D721Med (cell line): ENCODE measurements around the gene ZMPSTE24.

Experiments used
- DNase-seq: peaks from one replicate; pipeline ENCODE4 v3.0.0; 2011; ENCODE audit warnings: low spot score; ENCODE audit not compliant: insufficient read length
- FAIRE-seq: peaks from 2 replicates; lab custom pipeline; 2011; peaks lifted over from hg19 to GRCh38; lab: Jason Lieb, UNC
- TF ChIP-seq, protein P1 (sequence below): IDR thresholded peaks from 2 replicates; pipeline ENCODE4 v1.5.1; 2012; ENCODE audit warnings: mild to moderate bottlenecking, control low read depth; ENCODE audit not compliant: insufficient read depth; ENCODE audit errors: missing control alignments

ZMPSTE24 gene

DNA sequence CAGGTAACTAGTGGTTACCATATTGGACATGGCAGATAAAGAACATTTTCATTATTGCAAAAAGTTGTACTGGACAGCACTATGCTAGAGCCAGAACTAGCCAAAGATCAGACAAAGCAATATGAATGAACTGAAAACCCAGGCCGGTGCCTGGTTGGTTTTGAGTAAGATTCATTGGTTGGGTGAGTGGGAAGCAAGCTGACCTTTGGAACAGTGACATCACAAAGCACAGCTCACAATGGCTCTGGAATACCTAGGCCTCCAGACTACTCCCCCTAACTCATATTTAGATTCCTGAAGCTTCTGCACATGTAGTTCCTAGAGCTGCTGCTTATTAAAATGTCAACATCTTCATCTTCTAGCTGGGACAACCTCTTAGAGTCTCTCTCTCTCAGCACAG is 10.4 kb upstream of the ZMPSTE24 start, which contains the start of gene TMCO2:
Gene TMCO2, plus strand, starts transcription at position 283 of the 400 bp plus-strand sequence. Its CDS starts 57 bp downstream, at position 340.
- TF ChIP-seq, protein P1, sequence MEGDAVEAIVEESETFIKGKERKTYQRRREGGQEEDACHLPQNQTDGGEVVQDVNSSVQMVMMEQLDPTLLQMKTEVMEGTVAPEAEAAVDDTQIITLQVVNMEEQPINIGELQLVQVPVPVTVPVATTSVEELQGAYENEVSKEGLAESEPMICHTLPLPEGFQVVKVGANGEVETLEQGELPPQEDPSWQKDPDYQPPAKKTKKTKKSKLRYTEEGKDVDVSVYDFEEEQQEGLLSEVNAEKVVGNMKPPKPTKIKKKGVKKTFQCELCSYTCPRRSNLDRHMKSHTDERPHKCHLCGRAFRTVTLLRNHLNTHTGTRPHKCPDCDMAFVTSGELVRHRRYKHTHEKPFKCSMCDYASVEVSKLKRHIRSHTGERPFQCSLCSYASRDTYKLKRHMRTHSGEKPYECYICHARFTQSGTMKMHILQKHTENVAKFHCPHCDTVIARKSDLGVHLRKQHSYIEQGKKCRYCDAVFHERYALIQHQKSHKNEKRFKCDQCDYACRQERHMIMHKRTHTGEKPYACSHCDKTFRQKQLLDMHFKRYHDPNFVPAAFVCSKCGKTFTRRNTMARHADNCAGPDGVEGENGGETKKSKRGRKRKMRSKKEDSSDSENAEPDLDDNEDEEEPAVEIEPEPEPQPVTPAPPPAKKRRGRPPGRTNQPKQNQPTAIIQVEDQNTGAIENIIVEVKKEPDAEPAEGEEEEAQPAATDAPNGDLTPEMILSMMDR = no peak
- DNase-seq = no peak
- no peak for FAIRE-seq

DNA sequence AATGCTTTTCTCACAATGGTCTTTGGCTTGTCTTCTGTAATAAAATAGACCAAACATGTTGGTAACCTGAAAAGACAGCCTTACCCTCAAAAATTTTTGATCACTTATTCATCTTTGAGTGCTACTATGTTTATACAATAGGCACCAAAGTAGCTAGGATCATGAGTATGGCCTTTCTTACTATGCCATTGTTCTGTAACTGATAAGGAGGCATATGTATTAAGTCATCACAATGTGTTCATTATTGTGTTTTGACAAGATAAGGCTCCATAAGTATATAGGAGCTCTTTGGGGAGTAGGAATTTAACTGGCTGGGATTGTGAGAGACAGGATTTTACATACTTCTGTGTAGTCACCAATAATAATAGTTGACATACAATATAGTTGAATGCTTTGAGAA is 9.6 kb upstream of the ZMPSTE24 start:
- DNase-seq = no peak
- TF ChIP-seq, protein P1 = no peak
- FAIRE-seq = no peak

DNA sequence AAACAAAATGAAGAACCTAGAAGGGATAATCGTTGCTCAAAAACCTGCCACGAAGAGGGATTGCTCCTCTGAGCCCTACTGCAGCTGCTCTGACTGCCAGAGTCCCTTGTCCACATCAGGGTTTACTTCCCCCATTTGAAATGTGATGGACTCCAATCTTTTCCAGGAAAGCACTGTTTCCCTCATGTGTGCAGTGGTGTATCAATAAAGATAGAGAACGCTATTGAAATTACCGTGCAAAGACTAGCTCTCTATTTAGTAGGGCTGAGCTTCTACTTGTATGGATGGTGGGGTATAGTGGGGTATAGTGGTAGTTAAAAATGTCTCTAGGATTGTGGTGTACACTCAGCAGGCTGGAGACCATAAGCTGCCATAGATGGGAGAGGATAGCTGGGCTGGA is 6.6 kb upstream of the ZMPSTE24 start:
- TF ChIP-seq, protein P1 = no peak
- no peak for DNase-seq
- no peak for FAIRE-seq

- DNase-seq (no peak), FAIRE-seq (no peak)
- TF ChIP-seq, protein P1 = no peak
Observed at GRCh38 chr1:40252601-40253000, 5.4 kb upstream of the ZMPSTE24 start.

DNA sequence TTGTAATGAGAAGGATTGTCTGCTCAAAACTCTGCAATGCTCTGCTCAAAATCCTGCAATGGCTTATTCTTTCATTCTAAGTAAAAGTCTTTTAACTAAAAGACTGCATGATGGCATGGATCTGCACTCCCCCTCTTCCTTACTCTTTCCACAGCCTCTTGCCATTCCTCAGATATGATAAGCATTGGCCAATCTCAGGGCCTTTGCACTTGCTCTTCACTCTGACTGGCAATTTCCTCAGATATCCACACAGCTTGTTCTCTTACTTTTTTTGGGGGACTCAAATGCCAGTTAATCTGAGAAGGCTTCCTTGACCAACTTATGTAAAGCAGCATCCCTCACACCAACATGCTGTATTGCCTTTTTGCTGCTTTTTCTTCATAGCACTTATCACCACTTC is 2.8 kb upstream of the ZMPSTE24 start:
- TF ChIP-seq, protein P1 = no peak
- no peak for DNase-seq
- FAIRE-seq = no peak

- DNase-seq (no peak), FAIRE-seq (no peak)
- TF ChIP-seq, protein P1 = no peak
Observed at GRCh38 chr1:40256401-40257084, 1.5 kb upstream of the ZMPSTE24 start.

DNA sequence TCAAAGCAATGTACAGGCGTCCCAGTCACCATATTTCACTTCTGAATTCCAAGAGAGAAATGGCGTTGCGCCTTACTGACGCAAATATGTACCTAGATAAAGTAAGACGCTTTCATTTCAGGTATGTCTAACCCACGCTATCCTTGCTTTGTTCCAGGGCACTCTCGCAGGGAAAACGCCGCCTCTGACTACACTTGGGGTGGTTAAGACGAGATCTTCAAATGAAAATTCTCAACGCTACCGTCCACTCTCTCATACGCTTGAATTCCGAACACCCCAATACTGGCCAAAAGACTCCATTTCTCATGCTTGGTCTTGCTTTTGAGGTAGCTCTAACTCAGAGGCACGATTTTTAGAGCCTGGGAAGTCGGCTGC is 736 bp upstream of the ZMPSTE24 start:
- no peak for DNase-seq
- no peak for FAIRE-seq

More for the DNA sequence above, 736 bp upstream of the ZMPSTE24 start:
- TF ChIP-seq, protein P1 = no peak
